OCI-LY1 (cell line): ENCODE results near the gene TMEM100.

Experiments used
- H2AFZ ChIP-seq: fragments of 200-600 bp; sonication (generic), shearing (Covaris generic); 2 replicates; pipeline ENCODE4 v1.6.0; 2014; ENCODE audit warnings: antibody characterized with exemption, mild to moderate bottlenecking, low read length
- H3F3A ChIP-seq: fragments of 200-600 bp; sonication (generic), shearing (Covaris generic); 2 replicates; pipeline ENCODE4 v1.6.0; 2014; ENCODE audit warnings: mild to moderate bottlenecking, antibody characterized with exemption, low read length, moderate library complexity; ENCODE audit not compliant: insufficient read depth
- H3K27ac ChIP-seq: fragments of 200-600 bp; sonication (generic); 2 replicates; pipeline ENCODE4 v1.5.1; 2014; ENCODE audit warnings: low read length, mixed run types, mild to moderate bottlenecking, low read depth; ENCODE audit not compliant: poor library complexity, severe bottlenecking
- H3K27me3 ChIP-seq: fragments of 200-600 bp; sonication (generic); 2 replicates; pipeline ENCODE4 v1.6.0; 2014; ENCODE audit warnings: antibody characterized with exemption, mild to moderate bottlenecking, low read length, moderate library complexity; ENCODE audit not compliant: insufficient read depth
- H3K36me3 ChIP-seq: fragments of 200-600 bp; sonication (generic); 2 replicates; pipeline ENCODE4 v1.6.1; 2014; ENCODE audit warnings: mild to moderate bottlenecking, antibody characterized with exemption, low read length, moderate library complexity, mixed read lengths; ENCODE audit not compliant: insufficient read depth
- H3K4me1 ChIP-seq: fragments of 200-600 bp; sonication (generic); 2 replicates; pipeline ENCODE4 v1.5.1; 2014; ENCODE audit warnings: mild to moderate bottlenecking, low read length, moderate library complexity; ENCODE audit not compliant: insufficient read depth, severe bottlenecking
- H3K4me2 ChIP-seq: fragments of 200-600 bp; sonication (generic), shearing (Covaris generic); 2 replicates; pipeline ENCODE4 v1.6.1; 2014; ENCODE audit warnings: low read length
- H3K4me3 ChIP-seq: fragments of 200-600 bp; sonication (generic); 2 replicates; pipeline ENCODE4 v1.5.1; 2014; ENCODE audit warnings: low read length, low read depth, mild to moderate bottlenecking, mixed read lengths; ENCODE audit not compliant: poor library complexity, severe bottlenecking
- H3K79me2 ChIP-seq: fragments of 200-600 bp; shearing (Covaris generic); 2 replicates; pipeline ENCODE4 v1.6.1; 2016; ENCODE audit warnings: mixed run types, low read length, mixed read lengths; ENCODE audit not compliant: insufficient read depth
- H3K9ac ChIP-seq: fragments of 200-600 bp; sonication (generic), shearing (Covaris generic); 2 replicates; pipeline ENCODE4 v1.6.1; 2014; ENCODE audit warnings: mild to moderate bottlenecking, low read length, mixed read lengths
- H3K9me2 ChIP-seq: fragments of 200-600 bp; sonication (generic), shearing (Covaris generic); 2 replicates; pipeline ENCODE4 v1.6.1; 2014; ENCODE audit warnings: low read depth, mild to moderate bottlenecking, low read length, mixed read lengths
- H3K9me3 ChIP-seq: fragments of 200-600 bp; shearing (Covaris generic); 2 replicates; pipeline ENCODE4 v1.6.1; 2014; ENCODE audit warnings: low read length, mixed read lengths
- H4K20me1 ChIP-seq: fragments of 200-600 bp; sonication (generic), shearing (Covaris generic); 2 replicates; pipeline ENCODE4 v1.6.0; 2016; ENCODE audit warnings: mild to moderate bottlenecking, low read length; ENCODE audit not compliant: insufficient read depth
- EZH2 ChIP-seq: fragments of 200-600 bp; sonication (generic), shearing (Covaris generic); IDR thresholded peaks from 2 replicates; pipeline ENCODE4 v1.8.0; 2017; ENCODE audit warnings: borderline replicate concordance, mixed run types, mild to moderate bottlenecking, antibody characterized with exemption, low read length, moderate library complexity, mixed read lengths
- TF ChIP-seq, protein P1 (sequence below): fragments of 200-600 bp; sonication (generic), shearing (Covaris generic); IDR thresholded peaks from 2 replicates; pipeline ENCODE4 v1.5.1; 2017; ENCODE audit warnings: mild to moderate bottlenecking, antibody characterized with exemption, low read length, moderate library complexity, mixed read lengths

TMEM100 gene

GRCh38 chr17:55760643-55761355 lies 38.1 kb upstream of the TMEM100 start:
- Histone ChIP-seq H3K4me3 (no peak overlapping the region), H3K27me3 (no peaks in the 10 kb centered on the region), H3K4me2 (no peak overlapping the region), H3K79me2 (no peaks in the 10 kb centered on the region), H3K4me1 (no peaks in the 10 kb centered on the region), H3F3A (no peaks in the 10 kb centered on the region), H3K27ac (no peak overlapping the region), H2AFZ (no peak overlapping the region), H3K9ac (no peak overlapping the region), H3K9me3 (no peaks in the 10 kb centered on the region), H3K36me3 (no peaks in the 10 kb centered on the region), H4K20me1 (no peaks in the 10 kb centered on the region), H3K9me2 (no peaks in the 10 kb centered on the region)
- TF ChIP-seq, protein P1, sequence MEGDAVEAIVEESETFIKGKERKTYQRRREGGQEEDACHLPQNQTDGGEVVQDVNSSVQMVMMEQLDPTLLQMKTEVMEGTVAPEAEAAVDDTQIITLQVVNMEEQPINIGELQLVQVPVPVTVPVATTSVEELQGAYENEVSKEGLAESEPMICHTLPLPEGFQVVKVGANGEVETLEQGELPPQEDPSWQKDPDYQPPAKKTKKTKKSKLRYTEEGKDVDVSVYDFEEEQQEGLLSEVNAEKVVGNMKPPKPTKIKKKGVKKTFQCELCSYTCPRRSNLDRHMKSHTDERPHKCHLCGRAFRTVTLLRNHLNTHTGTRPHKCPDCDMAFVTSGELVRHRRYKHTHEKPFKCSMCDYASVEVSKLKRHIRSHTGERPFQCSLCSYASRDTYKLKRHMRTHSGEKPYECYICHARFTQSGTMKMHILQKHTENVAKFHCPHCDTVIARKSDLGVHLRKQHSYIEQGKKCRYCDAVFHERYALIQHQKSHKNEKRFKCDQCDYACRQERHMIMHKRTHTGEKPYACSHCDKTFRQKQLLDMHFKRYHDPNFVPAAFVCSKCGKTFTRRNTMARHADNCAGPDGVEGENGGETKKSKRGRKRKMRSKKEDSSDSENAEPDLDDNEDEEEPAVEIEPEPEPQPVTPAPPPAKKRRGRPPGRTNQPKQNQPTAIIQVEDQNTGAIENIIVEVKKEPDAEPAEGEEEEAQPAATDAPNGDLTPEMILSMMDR, result no peak
- TF ChIP-seq EZH2, result no peak

DNA sequence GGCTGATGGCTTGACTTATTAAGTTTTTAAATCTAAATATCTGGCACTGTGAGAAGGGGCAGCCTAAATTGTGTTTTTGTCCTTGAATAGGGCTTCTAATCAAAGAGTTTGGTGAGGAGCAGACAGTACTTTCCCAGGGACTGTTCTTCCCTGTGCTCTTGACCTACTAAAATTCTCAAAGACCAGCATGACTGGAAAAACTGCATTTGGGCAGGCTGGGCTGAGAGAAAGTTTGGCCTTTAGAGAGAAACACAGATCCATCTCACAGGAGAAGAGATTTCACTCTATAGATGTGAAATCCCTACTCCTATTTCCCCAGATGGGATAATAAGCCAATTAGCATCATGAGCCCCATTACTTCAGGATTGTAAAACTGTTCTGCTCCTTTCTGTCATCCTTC lies 35.5 kb upstream of the TMEM100 start:
- Histone ChIP-seq H3K9me2 (no peaks in the 10 kb centered on the region), H3K27me3 (no peaks in the 10 kb centered on the region), H3K79me2 (no peaks in the 10 kb centered on the region), H4K20me1 (no peaks in the 10 kb centered on the region), H3K27ac (no peak overlapping the region), H3K4me1 (no peaks in the 10 kb centered on the region), H3K9ac (no peak overlapping the region), H3F3A (no peaks in the 10 kb centered on the region), H2AFZ (no peak overlapping the region), H3K4me2 (no peak overlapping the region), H3K36me3 (no peaks in the 10 kb centered on the region), H3K9me3 (no peaks in the 10 kb centered on the region), H3K4me3 (no peak overlapping the region)
- no peak for TF ChIP-seq EZH2
- TF ChIP-seq, protein P1, result no peak

- H3K9me3 ChIP-seq, result no peaks in the 10 kb centered on the region
- no peaks in the 10 kb centered on the region for H4K20me1 ChIP-seq
- no peak overlapping the region for H3K27ac ChIP-seq
- H3K4me2 ChIP-seq, result no peak overlapping the region
- no peak overlapping the region for H2AFZ ChIP-seq
- no peak for TF ChIP-seq EZH2
- TF ChIP-seq, protein P1, result no peak
- H3K79me2 ChIP-seq, result no peaks in the 10 kb centered on the region
- no peaks in the 10 kb centered on the region for H3K27me3 ChIP-seq
- no peak overlapping the region for H3K4me3 ChIP-seq
- H3K9ac ChIP-seq, result no peak overlapping the region
- no peaks in the 10 kb centered on the region for H3K36me3 ChIP-seq
- no peaks in the 10 kb centered on the region for H3K4me1 ChIP-seq
- H3F3A ChIP-seq, result no peaks in the 10 kb centered on the region
- H3K9me2 ChIP-seq, result no peaks in the 10 kb centered on the region
These were observed 35.0 kb upstream of the TMEM100 start for GRCh38 chr17:55757659-55758058.
